Esophagus squamous epithelium (tissue), 5 donors: Measurements from ENCODE around the gene MX1. TPM values are rescaled to one million over a fixed set of nuclear protein-coding genes. Genes with fewer than 3 reads are reported as not detected.

Source experiments
- DNase-seq: peaks from one replicate; lab custom pipeline; 2025; lab: John Stamatoyannopoulos, UW
- H3K27ac ChIP-seq, 4 donors: fragments of 200-600 bp; sonication (generic); one replicate each; pipeline ENCODE4 v1.5.1; 2016 to 2019; ENCODE audit warnings: mild to moderate bottlenecking in 1 of 4
- H3K27me3 ChIP-seq, 4 donors: fragments of 200-600 bp; sonication (generic); 1 replicate in 3 of 4; 2 replicates in 1 of 4; pipeline versions ENCODE4 v1.5.1 to v1.6.0; 2017 to 2021; ENCODE audit warnings: antibody characterized with exemption in 1 of 4
- H3K36me3 ChIP-seq, 3 donors: fragments of 200-600 bp; sonication (generic); one replicate each; pipeline ENCODE4 v1.5.1; 2016 to 2019
- H3K4me1 ChIP-seq, 3 donors: fragments of 200-600 bp; sonication (generic); one replicate each; pipeline ENCODE4 v1.5.1; 2017 to 2019
- H3K4me3 ChIP-seq, 4 donors: fragments of 200-600 bp; sonication (generic); 1 replicate in 3 of 4; 2 replicates in 1 of 4; pipeline ENCODE4 v1.5.1; 2016 to 2019; ENCODE audit warnings: mild to moderate bottlenecking in 2 of 4, moderate library complexity in 1 of 4
- H3K9me3 ChIP-seq, 3 donors: fragments of 200-600 bp; sonication (generic); one replicate each; pipeline ENCODE4 v1.5.1; 2016 to 2019
- POLR2A ChIP-seq, 4 donors: fragments of 450-650 bp; IDR thresholded peaks; one replicate each; pipeline ENCODE4 v1.6.1; 2017; ENCODE audit warnings: antibody characterized with exemption in 4 of 4, mild to moderate bottlenecking in 4 of 4, moderate library complexity in 3 of 4
- WGBS, 2 donors: methylation state at CpG; one replicate each; pipeline ENCODE4 v1.1.5; 2018; 5-methylcytosine and 5-hydroxymethylcytosine counted together
- intact Hi-C: fragments of 100-400 bp; cut with DNase I; formaldehyde crosslinking; loops from one replicate; pipeline ENCODE4 v1.15.0; 2022
- total RNA-seq, 4 donors: library from RNA; depleted of rRNA; stranded (reverse); fragments of >200 nt; gene quantifications; one replicate each; pipeline ENCODE4 v1.1.0, GENCODE V29; 2016
- TF ChIP-seq, protein P1 (sequence below), 6 experiments: fragments of 450-650 bp in 4 of 6; fragments of 200-600 bp in 2 of 6; sonication (generic) in 2 of 6; IDR thresholded peaks; one replicate each; pipeline ENCODE4 v1.5.1; 2016 to 2019; ENCODE audit warnings: antibody characterized with exemption in 6 of 6, mild to moderate bottlenecking in 4 of 6, moderate library complexity in 4 of 6
- donor health status: DM: yes; HTN: yes; CAD: no.

The MX1 gene
- total RNA-seq, 4 donors from 2014 or later = 29.7 to 90.2 (median 40.9) TPM

DNA sequence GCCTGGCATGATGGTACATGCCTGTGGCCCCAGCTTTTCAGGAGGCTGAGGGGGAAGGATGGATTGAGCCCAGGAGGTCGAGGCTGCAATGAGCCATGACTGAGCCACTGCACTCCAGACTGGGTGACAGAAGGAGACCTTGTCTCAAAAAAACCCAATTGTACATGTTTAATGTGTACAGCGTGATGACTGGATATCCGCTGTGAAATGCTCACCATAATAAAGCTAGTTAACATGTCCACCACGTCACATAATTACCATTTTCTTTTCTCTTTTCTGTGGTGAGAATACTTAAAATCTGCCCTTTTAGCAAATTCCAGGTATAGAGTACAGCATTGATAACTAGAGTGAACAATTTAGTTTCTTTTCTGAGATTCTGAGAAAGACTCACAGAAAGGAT is 57.9 kb downstream of the MX1 start:
- Histone ChIP-seq H3K9me3 (no peaks in the 10 kb centered on the region), H3K4me3 (no peak overlapping the region), H3K27ac (no peak overlapping the region), H3K4me1 (no peaks in the 10 kb centered on the region), H3K36me3 (peaks cover 0 to 11% (median 0%) of the 10 kb centered on the region in 3 donors), H3K27me3 (peaks cover 0 to 19% (median 0%) of the 10 kb centered on the region in 4 donors)
- DNase-seq = no peak
- TF ChIP-seq POLR2A (IDR thresholded peaks at IDR 0.05) = no peak
- TF ChIP-seq, protein P1, sequence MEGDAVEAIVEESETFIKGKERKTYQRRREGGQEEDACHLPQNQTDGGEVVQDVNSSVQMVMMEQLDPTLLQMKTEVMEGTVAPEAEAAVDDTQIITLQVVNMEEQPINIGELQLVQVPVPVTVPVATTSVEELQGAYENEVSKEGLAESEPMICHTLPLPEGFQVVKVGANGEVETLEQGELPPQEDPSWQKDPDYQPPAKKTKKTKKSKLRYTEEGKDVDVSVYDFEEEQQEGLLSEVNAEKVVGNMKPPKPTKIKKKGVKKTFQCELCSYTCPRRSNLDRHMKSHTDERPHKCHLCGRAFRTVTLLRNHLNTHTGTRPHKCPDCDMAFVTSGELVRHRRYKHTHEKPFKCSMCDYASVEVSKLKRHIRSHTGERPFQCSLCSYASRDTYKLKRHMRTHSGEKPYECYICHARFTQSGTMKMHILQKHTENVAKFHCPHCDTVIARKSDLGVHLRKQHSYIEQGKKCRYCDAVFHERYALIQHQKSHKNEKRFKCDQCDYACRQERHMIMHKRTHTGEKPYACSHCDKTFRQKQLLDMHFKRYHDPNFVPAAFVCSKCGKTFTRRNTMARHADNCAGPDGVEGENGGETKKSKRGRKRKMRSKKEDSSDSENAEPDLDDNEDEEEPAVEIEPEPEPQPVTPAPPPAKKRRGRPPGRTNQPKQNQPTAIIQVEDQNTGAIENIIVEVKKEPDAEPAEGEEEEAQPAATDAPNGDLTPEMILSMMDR (IDR thresholded peaks at IDR 0.05) = no peak
- 82% methylated on average over 4 of the region's 4 CpGs for WGBS, 2 donors
- intact Hi-C loops = no loop called here

DNA sequence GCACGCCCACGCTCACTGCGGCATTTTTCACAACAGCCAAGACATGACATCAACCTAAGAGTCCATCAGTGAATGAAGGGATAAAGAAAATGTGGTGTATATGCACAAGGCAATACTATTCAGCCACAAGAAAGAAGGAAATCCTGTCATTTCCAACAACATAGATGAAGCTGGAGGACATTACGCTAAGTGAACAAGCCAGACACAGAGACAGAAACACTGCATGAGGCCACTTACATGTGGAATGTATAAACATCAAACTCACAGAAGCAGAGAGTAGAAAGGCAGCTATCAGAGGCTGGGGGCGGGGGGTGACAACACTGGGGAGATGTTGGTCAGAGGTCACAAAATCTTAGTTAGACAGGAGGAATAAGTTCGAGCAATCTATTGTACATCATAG is 61.0 kb downstream of the MX1 start:
- no peak overlapping the region for H3K4me3 ChIP-seq
- no peak for TF ChIP-seq POLR2A (IDR thresholded peaks at IDR 0.05)
- no peak for DNase-seq
- peaks cover 0 to 4% (median 0%) of the 10 kb centered on the region in 4 donors for H3K27me3 ChIP-seq
- no peak overlapping the region for H3K27ac ChIP-seq
- H3K9me3 ChIP-seq = no peaks in the 10 kb centered on the region
- no peaks in the 10 kb centered on the region for H3K4me1 ChIP-seq
- intact Hi-C loops = no loop called here
- peaks cover 0 to 6% (median 0%) of the 10 kb centered on the region in 3 donors for H3K36me3 ChIP-seq
- 79 to 92% methylated on average over 6 of the region's 6 CpGs for WGBS, 2 donors

DNA sequence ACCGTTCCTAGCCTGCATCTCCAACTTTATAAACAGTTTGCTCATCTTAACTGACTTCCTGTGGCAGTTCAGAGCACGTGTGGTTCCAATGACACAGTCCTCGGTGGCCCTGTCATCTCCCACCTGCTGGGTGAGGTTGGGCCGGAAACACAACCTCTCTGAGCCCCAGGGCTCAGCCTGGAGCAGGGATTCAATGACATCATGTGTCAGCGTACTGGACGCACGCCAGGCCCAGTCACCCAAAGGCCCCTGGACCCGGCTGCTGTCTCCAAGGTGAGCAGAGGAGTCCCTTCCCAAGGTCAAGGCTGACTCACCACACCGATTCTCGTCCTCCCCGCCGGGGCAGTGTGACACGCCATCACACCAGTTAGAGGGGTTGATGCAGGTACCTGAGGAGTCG is 62.0 kb downstream of the MX1 start:
- peaks cover 0 to 11% (median 0%) of the 10 kb centered on the region in 3 donors for H3K36me3 ChIP-seq
- peaks cover 0 to 10% (median 0%) of the 10 kb centered on the region in 4 donors for H3K27me3 ChIP-seq
- H3K27ac ChIP-seq = no peak overlapping the region
- no peaks in the 10 kb centered on the region for H3K4me1 ChIP-seq
- TF ChIP-seq, protein P1 (IDR thresholded peaks at IDR 0.05) = no peak
- TF ChIP-seq POLR2A (IDR thresholded peaks at IDR 0.05) = no peak
- WGBS, 2 donors = 60 to 88% methylated on average over 3 of the region's 14 CpGs
- intact Hi-C loops = no loop called here
- no peak overlapping the region for H3K4me3 ChIP-seq
- no peaks in the 10 kb centered on the region for H3K9me3 ChIP-seq
- DNase-seq = no peak

DNA sequence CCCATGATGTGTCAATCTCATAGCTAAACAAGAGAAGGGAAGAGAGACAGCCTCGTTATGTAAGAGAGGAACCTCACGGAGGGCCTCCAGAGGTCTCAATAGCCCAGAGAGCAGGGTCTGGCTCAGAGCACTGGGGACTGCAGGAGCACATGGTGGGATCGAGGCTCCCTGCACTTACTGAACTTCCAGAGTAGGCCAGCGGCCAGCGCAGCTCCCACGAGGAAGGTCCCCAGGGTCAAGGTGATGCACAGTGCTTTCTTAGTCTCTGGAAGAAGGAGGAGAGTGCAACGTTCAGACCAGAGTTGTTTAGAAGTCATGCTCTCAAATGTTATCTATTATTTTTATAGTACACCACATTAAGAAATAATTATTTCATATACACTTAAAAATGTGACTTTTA is 63.3 kb downstream of the MX1 start:
- 71 to 85% methylated on average over 5 to 7 of the region's 7 CpGs for WGBS, 2 donors
- intact Hi-C loops = no loop called here

DNA sequence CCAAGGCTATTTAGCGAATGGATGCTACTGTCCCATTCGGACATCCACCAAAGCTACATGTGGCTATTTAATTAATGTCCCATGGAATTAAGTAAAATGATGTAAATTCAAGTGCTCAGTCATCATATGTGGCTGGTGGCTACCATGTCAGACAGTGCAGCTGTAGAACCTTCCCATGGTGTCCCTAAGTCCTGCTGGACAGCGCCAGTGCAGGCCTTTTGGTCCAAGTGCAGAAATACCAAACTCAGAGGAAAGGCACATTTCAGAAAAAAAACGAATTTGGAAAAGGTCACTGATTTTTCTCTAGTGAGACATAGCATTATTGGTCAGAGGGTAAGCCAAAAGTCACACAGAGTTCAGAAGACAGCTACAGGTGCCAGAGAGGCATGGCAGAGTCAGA is 64.3 kb downstream of the MX1 start:
- peaks cover 0 to 13% (median 0%) of the 10 kb centered on the region in 3 donors for H3K36me3 ChIP-seq
- 61 to 66% methylated on average over 4 of the region's 4 CpGs for WGBS, 2 donors
- no peaks in the 10 kb centered on the region for H3K9me3 ChIP-seq
- DNase-seq = no peak
- intact Hi-C loops = no loop called here
- peaks cover 0 to 16% (median 0%) of the 10 kb centered on the region in 4 donors for H3K27me3 ChIP-seq
- no peak overlapping the region for H3K4me3 ChIP-seq
- H3K4me1 ChIP-seq = no peaks in the 10 kb centered on the region
- no peak for TF ChIP-seq POLR2A (IDR thresholded peaks at IDR 0.05)
- TF ChIP-seq, protein P1 (IDR thresholded peaks at IDR 0.05) = no peak
- no peak overlapping the region for H3K27ac ChIP-seq

More for the DNA sequence above, 63.3 kb downstream of the MX1 start:
- Histone ChIP-seq H3K27ac (no peak overlapping the region), H3K4me1 (no peaks in the 10 kb centered on the region), H3K9me3 (no peaks in the 10 kb centered on the region), H3K36me3 (peaks cover 0 to 13% (median 0%) of the 10 kb centered on the region in 3 donors), H3K4me3 (no peak overlapping the region), H3K27me3 (peaks cover 0 to 16% (median 0%) of the 10 kb centered on the region in 4 donors)
- no peak for TF ChIP-seq POLR2A (IDR thresholded peaks at IDR 0.05)
- TF ChIP-seq, protein P1 (IDR thresholded peaks at IDR 0.05) = no peak
- DNase-seq = no peak

DNA sequence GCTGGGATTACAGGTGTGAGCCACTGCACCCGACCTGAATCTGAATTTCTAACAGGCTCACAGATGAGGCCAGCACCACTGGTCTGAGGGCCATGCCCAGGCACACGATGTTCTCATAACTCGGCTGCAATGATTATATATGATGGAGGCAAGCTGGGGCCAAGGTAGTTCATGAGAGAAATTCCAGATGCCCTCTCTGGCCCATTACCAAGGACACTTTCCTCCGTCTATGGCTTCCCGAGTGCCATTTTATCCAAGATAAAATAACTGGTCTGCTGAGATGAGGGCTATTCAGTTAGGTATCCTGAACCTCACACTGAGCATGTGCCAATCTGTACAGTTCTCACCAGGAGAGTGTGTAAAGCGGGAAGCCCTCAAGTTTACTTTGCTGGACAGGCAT is 65.4 kb downstream of the MX1 start:
- 79 to 91% methylated on average over 4 to 5 of the region's 6 CpGs for WGBS, 2 donors
- Histone ChIP-seq H3K9me3 (no peaks in the 10 kb centered on the region), H3K4me3 (no peak overlapping the region), H3K27me3 (peaks cover 0 to 16% (median 0%) of the 10 kb centered on the region in 4 donors), H3K36me3 (peaks cover 0 to 13% (median 0%) of the 10 kb centered on the region in 3 donors), H3K4me1 (no peaks in the 10 kb centered on the region), H3K27ac (no peak overlapping the region)
- DNase-seq = no peak
- no peak for TF ChIP-seq POLR2A (IDR thresholded peaks at IDR 0.05)
- TF ChIP-seq, protein P1 (IDR thresholded peaks at IDR 0.05) = no peak
- intact Hi-C loops = no loop called here
